Astrocyte of the spinal cord (primary cell): ENCODE measurements around the gene ZNF778.

Source experiments
- DNase-seq: peaks from one replicate; pipeline ENCODE4 v3.0.0; 2011; ENCODE audit warnings: low read depth, low spot score
- H3K4me3 ChIP-seq: 2 replicates; pipeline ENCODE4 v1.5.1; 2011; ENCODE audit warnings: low read depth, mild to moderate bottlenecking, low read length, moderate library complexity
- CTCF ChIP-seq: IDR thresholded peaks from 2 replicates; pipeline ENCODE4 v1.5.1; 2012; ENCODE audit warnings: low read depth, mild to moderate bottlenecking, low read length, inconsistent platforms
- in situ Hi-C: cut with HindIII; loops from 2 replicates; pipeline ENCODE4 v1.10.0; 2017; ENCODE audit warnings: low sequenced_read_pairs

Gene ZNF778

DNA sequence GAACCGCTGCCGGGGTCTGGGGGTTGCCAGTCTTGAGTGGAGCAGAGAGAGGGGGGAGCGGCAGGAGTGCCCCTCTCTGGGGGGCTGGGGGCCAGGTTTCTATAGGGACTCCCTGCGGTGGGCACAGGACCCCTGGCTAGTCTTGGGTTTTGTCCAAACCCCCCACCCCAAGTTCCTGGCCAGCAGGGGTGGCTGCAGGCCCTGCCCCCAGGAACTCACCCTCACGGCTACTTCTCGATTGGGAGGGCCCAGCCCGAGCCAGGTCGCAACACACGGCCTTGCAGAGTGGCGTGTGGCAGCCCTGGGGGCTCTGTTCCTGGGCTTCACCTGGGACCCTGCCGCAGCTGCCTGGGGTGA, 45.4 kb upstream of the ZNF778 start:
- in situ Hi-C loops: no loop called here
- H3K4me3 ChIP-seq: no peak overlapping the region
- no peak for TF ChIP-seq CTCF
- DNase-seq: no peak

- no peak for TF ChIP-seq CTCF
- no peak overlapping the region for H3K4me3 ChIP-seq
- in situ Hi-C loops: no loop called here
- no peak for DNase-seq
Measured at GRCh38 chr16:89172528-89173173, 44.9 kb upstream of the ZNF778 start.

- no peak overlapping the region for H3K4me3 ChIP-seq
- no peak for DNase-seq
- TF ChIP-seq CTCF: no peak
- in situ Hi-C loops: no loop called here
Measured at GRCh38 chr16:89173174-89173921, 44.2 kb upstream of the ZNF778 start.

DNA sequence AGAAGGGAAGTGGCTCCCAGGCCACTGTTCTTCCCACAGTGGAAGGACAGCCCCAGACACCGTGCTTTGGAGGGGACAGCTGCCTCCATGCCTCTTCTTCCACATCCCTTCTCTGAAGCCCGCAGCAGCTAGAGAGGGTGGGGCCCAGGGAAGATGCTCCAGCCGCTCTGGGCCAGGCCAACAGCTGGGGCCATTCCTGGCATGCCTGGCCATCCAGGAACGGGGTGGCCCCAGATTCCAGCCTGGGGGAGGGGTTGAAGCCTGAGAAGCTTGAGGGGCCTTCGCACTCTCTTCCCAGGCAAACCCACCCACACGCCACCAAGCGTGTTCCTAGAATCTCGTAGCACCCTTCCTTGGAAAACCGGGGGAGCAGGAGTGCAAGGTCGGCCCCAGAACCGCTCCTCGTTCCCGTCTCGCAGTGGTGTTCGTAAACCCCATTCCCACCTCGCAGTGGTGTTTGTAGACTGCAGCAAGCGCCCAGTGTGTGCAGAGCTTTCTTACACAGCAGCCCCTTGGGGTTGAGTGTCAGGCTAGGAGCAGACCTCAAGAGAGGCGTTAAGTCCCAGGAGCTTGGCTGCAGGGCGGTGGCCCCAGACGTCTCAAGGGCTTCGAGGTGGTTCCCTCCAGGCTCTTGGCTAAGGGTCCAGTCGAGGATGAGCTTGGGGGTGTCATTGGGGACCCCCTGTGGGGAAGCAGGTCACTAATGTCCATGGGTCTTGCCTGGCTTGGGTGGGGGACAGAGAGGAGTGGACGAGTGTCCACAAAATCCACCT, 43.3 kb upstream of the ZNF778 start:
- in situ Hi-C loops: no loop called here
- DNase-seq: no peak
- TF ChIP-seq CTCF: no peak
- H3K4me3 ChIP-seq: no peak overlapping the region

GRCh38 chr16:89174877-89175276, 42.6 kb upstream of the ZNF778 start:
- in situ Hi-C loops: no loop called here
- TF ChIP-seq CTCF: no peak
- DNase-seq: no peak
- no peak overlapping the region for H3K4me3 ChIP-seq

GRCh38 chr16:89175280-89176146, 42.0 kb upstream of the ZNF778 start:
- in situ Hi-C loops: no loop called here

More at GRCh38 chr16:89175280-89176146, 42.0 kb upstream of the ZNF778 start:
- TF ChIP-seq CTCF: no peak
- no peak overlapping the region for H3K4me3 ChIP-seq
- DNase-seq: no peak
